Ishikawa (cell line): Measurements from ENCODE around the gene SVEP1.

ENCODE experiments used
- CEBPB ChIP-seq: IDR thresholded peaks from 2 replicates; pipeline ENCODE4 v1.6.1; 2012
- CREB1 ChIP-seq: IDR thresholded peaks from 2 replicates; pipeline ENCODE4 v1.6.1; 2012; ENCODE audit warnings: low read depth
- EGR1 ChIP-seq: IDR thresholded peaks from 2 replicates; pipeline ENCODE4 v1.6.1; 2012
- EP300 ChIP-seq: IDR thresholded peaks from 2 replicates; pipeline ENCODE4 v1.6.1; 2012; ENCODE audit warnings: borderline replicate concordance
- FOXM1 ChIP-seq: IDR thresholded peaks from 2 replicates; pipeline ENCODE4 v1.6.1; 2012; ENCODE audit warnings: low read depth, borderline replicate concordance
- MAX ChIP-seq: IDR thresholded peaks from 2 replicates; pipeline ENCODE4 v1.6.1; 2012
- NFIC ChIP-seq: IDR thresholded peaks from 2 replicates; pipeline ENCODE4 v1.6.1; 2012
- RAD21 ChIP-seq: IDR thresholded peaks from 2 replicates; pipeline ENCODE4 v1.6.1; 2012; ENCODE audit warnings: low read depth
- REST ChIP-seq: IDR thresholded peaks from 2 replicates; pipeline ENCODE4 v1.6.1; 2012; ENCODE audit warnings: low read depth, mild to moderate bottlenecking
- TAF1 ChIP-seq: IDR thresholded peaks from 2 replicates; pipeline ENCODE4 v1.6.1; 2012; ENCODE audit warnings: low read depth, mild to moderate bottlenecking
- TCF12 ChIP-seq: IDR thresholded peaks from 2 replicates; pipeline ENCODE4 v1.6.1; 2012; ENCODE audit warnings: low read depth
- TEAD4 ChIP-seq: IDR thresholded peaks from 2 replicates; pipeline ENCODE4 v1.6.1; 2012
- YY1 ChIP-seq: IDR thresholded peaks from 2 replicates; pipeline ENCODE4 v1.6.1; 2012; ENCODE audit warnings: low read depth
- ZBTB7A ChIP-seq: IDR thresholded peaks from 2 replicates; pipeline ENCODE4 v1.6.1; 2012; ENCODE audit warnings: low read depth
- TF ChIP-seq, protein P1 (sequence below): IDR thresholded peaks from 2 replicates; pipeline ENCODE4 v1.6.1; 2012

Gene SVEP1

GRCh38 chr9:110479481-110479880, 100.1 kb downstream of the SVEP1 start:
- TF ChIP-seq, protein P1, sequence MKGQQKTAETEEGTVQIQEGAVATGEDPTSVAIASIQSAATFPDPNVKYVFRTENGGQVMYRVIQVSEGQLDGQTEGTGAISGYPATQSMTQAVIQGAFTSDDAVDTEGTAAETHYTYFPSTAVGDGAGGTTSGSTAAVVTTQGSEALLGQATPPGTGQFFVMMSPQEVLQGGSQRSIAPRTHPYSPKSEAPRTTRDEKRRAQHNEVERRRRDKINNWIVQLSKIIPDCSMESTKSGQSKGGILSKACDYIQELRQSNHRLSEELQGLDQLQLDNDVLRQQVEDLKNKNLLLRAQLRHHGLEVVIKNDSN: no peak
- TF ChIP-seq NFIC: no peak
- no peak for TF ChIP-seq TEAD4
- no peak for TF ChIP-seq CEBPB
- no peak for TF ChIP-seq ZBTB7A
- no peak for TF ChIP-seq YY1
- TF ChIP-seq EGR1: no peak
- no peak for TF ChIP-seq TCF12
- TF ChIP-seq EP300: no peak
- TF ChIP-seq TAF1: no peak
- TF ChIP-seq CREB1: no peak
- no peak for TF ChIP-seq FOXM1

GRCh38 chr9:110476251-110476650, 103.3 kb downstream of the SVEP1 start:
- TF ChIP-seq CREB1: no peak

GRCh38 chr9:110472111-110472510, 107.4 kb downstream of the SVEP1 start:
- no peak for TF ChIP-seq NFIC
- no peak for TF ChIP-seq FOXM1
- no peak for TF ChIP-seq TCF12

GRCh38 chr9:110468950-110469349, 110.6 kb downstream of the SVEP1 start:
- TF ChIP-seq RAD21 (no peak), TCF12 (no peak), CREB1 (no peak), TEAD4 (no peak), EP300 (no peak), FOXM1 (no peak), NFIC (no peak)

GRCh38 chr9:110465190-110465589, 114.4 kb downstream of the SVEP1 start:
- no peak for TF ChIP-seq TAF1
- no peak for TF ChIP-seq CEBPB
- no peak for TF ChIP-seq YY1
- TF ChIP-seq NFIC: no peak
- TF ChIP-seq, protein P1: no peak
- no peak for TF ChIP-seq CREB1
- no peak for TF ChIP-seq TCF12
- no peak for TF ChIP-seq ZBTB7A
- no peak for TF ChIP-seq TEAD4
- TF ChIP-seq MAX: no peak
- TF ChIP-seq REST: no peak
- no peak for TF ChIP-seq RAD21

DNA sequence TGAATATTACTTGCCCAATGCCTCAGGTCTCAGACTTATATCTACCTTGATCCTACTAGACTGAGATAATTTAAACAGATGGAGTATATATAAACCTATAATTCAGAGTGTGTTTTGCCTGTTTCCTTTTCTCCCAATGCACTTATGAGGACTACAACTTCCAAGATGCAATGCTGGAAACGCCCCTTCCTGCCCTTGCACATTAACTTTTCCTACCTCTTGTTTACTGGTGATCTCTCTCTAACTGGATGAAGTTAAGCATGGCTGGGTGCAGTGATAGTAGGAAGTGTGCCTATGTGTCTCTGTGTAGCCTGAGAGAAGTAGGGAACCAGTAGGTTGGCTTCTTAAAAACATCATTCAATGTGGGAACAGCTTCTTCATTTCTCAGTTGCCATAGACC, 115.2 kb downstream of the SVEP1 start:
- no peak for TF ChIP-seq EGR1
- no peak for TF ChIP-seq TAF1
- TF ChIP-seq NFIC: no peak
- TF ChIP-seq TCF12: no peak
- TF ChIP-seq CREB1: no peak
- no peak for TF ChIP-seq YY1
- TF ChIP-seq RAD21: no peak
- TF ChIP-seq CEBPB: no peak
- TF ChIP-seq, protein P1: no peak
- TF ChIP-seq MAX: no peak
- TF ChIP-seq ZBTB7A: no peak
- no peak for TF ChIP-seq FOXM1
- TF ChIP-seq REST: no peak
- TF ChIP-seq EP300: no peak
- no peak for TF ChIP-seq TEAD4

DNA sequence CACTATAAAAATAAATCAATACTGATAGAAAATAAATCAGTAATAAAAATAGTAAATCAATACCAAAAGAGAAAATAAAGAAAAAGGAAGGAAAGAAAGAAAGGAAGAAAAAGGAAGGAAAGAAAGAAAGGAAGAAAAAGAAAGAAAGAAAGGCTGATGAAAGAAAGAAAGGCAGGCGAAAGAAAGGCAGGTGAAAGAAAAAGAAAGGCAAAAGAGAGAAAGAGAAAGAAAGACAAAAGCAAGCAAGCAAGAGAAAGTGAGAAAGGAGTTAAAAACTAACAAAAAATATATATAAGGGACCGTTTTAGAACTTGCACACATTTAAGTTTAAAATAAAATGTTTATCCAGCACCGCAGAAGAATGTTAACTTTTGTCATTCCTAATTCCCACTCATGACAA, 116.0 kb downstream of the SVEP1 start:
- no peak for TF ChIP-seq CEBPB
- no peak for TF ChIP-seq NFIC
- TF ChIP-seq FOXM1: no peak
- TF ChIP-seq EP300: no peak
- TF ChIP-seq TCF12: no peak
- no peak for TF ChIP-seq MAX
- no peak for TF ChIP-seq TEAD4
- no peak for TF ChIP-seq REST
- no peak for TF ChIP-seq RAD21
